MM.1S (cell line): ENCODE measurements around the gene ARL2BP.

ENCODE experiments used
- EZH2 ChIP-seq: fragments of 300-600 bp; sonication (generic); optimal IDR thresholded peaks from 2 replicates; pipeline ENCODE3; 2017; ENCODE audit warnings: low read depth, mild to moderate bottlenecking, antibody characterized with exemption, low read length, mixed read lengths
- EZH2phosphoT487 ChIP-seq: fragments of 300-600 bp; sonication (generic); IDR thresholded peaks from 2 replicates; pipeline ENCODE4 v1.6.1; 2018; ENCODE audit warnings: antibody characterized with exemption, low read length
- TF ChIP-seq, protein P1 (sequence below): fragments of 300-600 bp; sonication (generic); IDR thresholded peaks from 2 replicates; pipeline ENCODE4 v1.5.1; 2016; ENCODE audit warnings: antibody characterized with exemption, low read length, mixed read lengths

DNA sequence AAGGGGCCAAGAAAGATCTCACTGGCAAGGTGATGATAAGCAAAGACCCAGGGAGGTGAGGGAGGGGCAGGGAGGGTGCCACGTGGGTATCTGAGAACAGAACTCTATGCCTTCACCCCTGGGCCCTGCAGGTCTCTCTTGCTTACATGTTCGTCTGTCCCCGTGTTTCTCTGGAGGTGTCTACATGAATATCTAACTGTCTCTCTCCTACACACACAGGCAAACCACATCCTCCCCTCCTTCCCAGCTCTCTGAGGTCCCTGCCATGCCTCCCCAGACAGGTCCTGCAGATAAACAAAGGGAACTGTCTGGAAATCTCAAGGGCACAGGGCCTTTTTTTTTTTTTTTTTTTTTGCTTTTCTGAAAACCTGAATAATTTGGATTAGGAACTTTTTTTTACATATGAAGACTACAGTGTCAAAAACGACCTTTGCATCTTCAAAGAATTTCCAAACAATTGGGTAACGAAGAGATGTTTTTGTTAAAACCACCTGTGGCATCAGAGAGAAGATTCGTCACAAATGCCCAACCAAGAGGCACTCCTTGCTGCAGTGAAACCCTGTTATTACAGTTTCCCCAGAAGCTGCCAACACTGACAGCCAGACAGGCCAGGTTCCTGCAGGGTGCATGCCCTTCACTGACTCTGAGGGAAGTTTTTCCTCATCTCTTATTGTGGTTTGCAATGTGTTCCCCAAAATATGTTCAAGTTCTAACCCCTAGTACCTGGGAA is 21.6 kb downstream of the ARL2BP start:
- TF ChIP-seq, protein P1, sequence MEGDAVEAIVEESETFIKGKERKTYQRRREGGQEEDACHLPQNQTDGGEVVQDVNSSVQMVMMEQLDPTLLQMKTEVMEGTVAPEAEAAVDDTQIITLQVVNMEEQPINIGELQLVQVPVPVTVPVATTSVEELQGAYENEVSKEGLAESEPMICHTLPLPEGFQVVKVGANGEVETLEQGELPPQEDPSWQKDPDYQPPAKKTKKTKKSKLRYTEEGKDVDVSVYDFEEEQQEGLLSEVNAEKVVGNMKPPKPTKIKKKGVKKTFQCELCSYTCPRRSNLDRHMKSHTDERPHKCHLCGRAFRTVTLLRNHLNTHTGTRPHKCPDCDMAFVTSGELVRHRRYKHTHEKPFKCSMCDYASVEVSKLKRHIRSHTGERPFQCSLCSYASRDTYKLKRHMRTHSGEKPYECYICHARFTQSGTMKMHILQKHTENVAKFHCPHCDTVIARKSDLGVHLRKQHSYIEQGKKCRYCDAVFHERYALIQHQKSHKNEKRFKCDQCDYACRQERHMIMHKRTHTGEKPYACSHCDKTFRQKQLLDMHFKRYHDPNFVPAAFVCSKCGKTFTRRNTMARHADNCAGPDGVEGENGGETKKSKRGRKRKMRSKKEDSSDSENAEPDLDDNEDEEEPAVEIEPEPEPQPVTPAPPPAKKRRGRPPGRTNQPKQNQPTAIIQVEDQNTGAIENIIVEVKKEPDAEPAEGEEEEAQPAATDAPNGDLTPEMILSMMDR: no peak
- TF ChIP-seq EZH2 (no peak), EZH2phosphoT487 (no peak)
